OCI-LY7 (cell line): Measurements from ENCODE around the gene PRF1. TPM values are rescaled to one million over a fixed set of nuclear protein-coding genes. Genes with fewer than 3 reads are reported as not detected.

ENCODE experiments used
- BruUV-seq: library from RNA; stranded (reverse); fragments of 400-500 nt; replicated peaks from 2 replicates; lab custom pipeline; 2021; lab: Mats Ljungman, UMichigan
- CTCF ChIA-PET: fragments of 300-600 bp; sonication (Branson Sonifier 250); formaldehyde crosslinking; loops from one replicate; lab custom pipeline; 2022; ENCODE audit warnings: antibody characterized with exemption; ENCODE audit not compliant: unreplicated experiment; lab: Charles Lee
- POLR2A ChIA-PET: fragments of 300-600 bp; sonication (Branson Sonifier 250); formaldehyde crosslinking; loops from one replicate; lab custom pipeline; 2022; ENCODE audit warnings: antibody characterized with exemption; lab: Charles Lee
- DNase-seq: peaks from one replicate; pipeline ENCODE4 v3.0.0-alpha.2; 2015; ENCODE audit warnings: low spot score
- H2AFZ ChIP-seq: fragments of 200-600 bp; sonication (generic), shearing (Covaris generic); 2 replicates; pipeline ENCODE4 v1.6.1; 2014; ENCODE audit warnings: mild to moderate bottlenecking, antibody characterized with exemption, low read length, moderate library complexity
- H3K27ac ChIP-seq: fragments of 200-600 bp; sonication (generic); 2 replicates; pipeline ENCODE4 v1.5.1; 2014; ENCODE audit warnings: mixed run types, low read depth, mild to moderate bottlenecking, moderate library complexity, low read length, inconsistent platforms; ENCODE audit not compliant: poor library complexity, severe bottlenecking
- H3K36me3 ChIP-seq: fragments of 200-600 bp; sonication (generic); 2 replicates; pipeline ENCODE4 v1.6.1; 2014; ENCODE audit warnings: mild to moderate bottlenecking, antibody characterized with exemption, low read length, moderate library complexity, mixed read lengths; ENCODE audit not compliant: insufficient read depth
- H3K4me1 ChIP-seq: fragments of 200-600 bp; sonication (generic); 2 replicates; pipeline ENCODE4 v1.5.1; 2014; ENCODE audit warnings: mild to moderate bottlenecking, low read length; ENCODE audit not compliant: insufficient read depth, poor library complexity, severe bottlenecking
- H3K4me2 ChIP-seq: fragments of 200-600 bp; sonication (generic); 2 replicates; pipeline ENCODE4 v1.6.1; 2014; ENCODE audit warnings: mild to moderate bottlenecking, low read length
- H3K4me3 ChIP-seq: fragments of 200-600 bp; sonication (generic); 2 replicates; pipeline ENCODE4 v1.5.1; 2014; ENCODE audit warnings: mild to moderate bottlenecking, low read depth, low read length; ENCODE audit not compliant: poor library complexity, severe bottlenecking
- H3K79me2 ChIP-seq: fragments of 200-600 bp; sonication (generic); 2 replicates; pipeline ENCODE4 v1.6.1; 2016; ENCODE audit warnings: low read depth, mild to moderate bottlenecking, low read length, moderate library complexity, mixed read lengths; ENCODE audit not compliant: insufficient read depth
- H3K9me2 ChIP-seq: fragments of 200-600 bp; sonication (generic); 2 replicates; pipeline ENCODE4 v1.6.1; 2016; ENCODE audit warnings: mild to moderate bottlenecking, low read length, mixed read lengths; ENCODE audit not compliant: insufficient read depth
- H3K9me3 ChIP-seq: fragments of 200-600 bp; sonication (generic); 2 replicates; pipeline ENCODE4 v1.6.1; 2014; ENCODE audit warnings: mild to moderate bottlenecking, mixed run types, low read length, mixed read lengths
- H4K20me1 ChIP-seq: fragments of 200-600 bp; sonication (generic); 2 replicates; pipeline ENCODE4 v1.6.1; 2014; ENCODE audit warnings: mild to moderate bottlenecking, antibody characterized with exemption, low read length, moderate library complexity, mixed read lengths; ENCODE audit not compliant: insufficient read depth
- CTCF ChIP-seq: fragments of 200-600 bp; sonication (generic); conservative IDR thresholded peaks from 2 replicates; pipeline ENCODE4 v1.5.1; 2014; ENCODE audit warnings: mild to moderate bottlenecking, antibody characterized with exemption, low read length, moderate library complexity, mixed read lengths
- EZH2phosphoT487 ChIP-seq: fragments of 200-600 bp; sonication (generic); IDR thresholded peaks from 2 replicates; pipeline ENCODE4 v1.6.1; 2018; ENCODE audit warnings: low read depth, borderline replicate concordance, mild to moderate bottlenecking, mixed run types, antibody characterized with exemption, low read length, moderate library complexity, mixed read lengths
- intact Hi-C: fragments of 100-400 bp; cut with micrococcal nuclease; formaldehyde crosslinking; loops from one replicate; pipeline ENCODE4 v1.10.0; 2022; ENCODE audit not compliant: unreplicated experiment
- total RNA-seq, 2 experiments: library from RNA; depleted of rRNA in 1 of 2; stranded (reverse); fragments of >200 nt in 1 of 2; shearing (Covaris generic) in 1 of 2; gene quantifications; 2 replicates each; pipeline ENCODE4 v1.2.3, GENCODE V29; 2014 to 2022

Gene PRF1
- total RNA-seq, 2 experiments from 2014 or later, result 5.8 to 7.0 TPM

DNA sequence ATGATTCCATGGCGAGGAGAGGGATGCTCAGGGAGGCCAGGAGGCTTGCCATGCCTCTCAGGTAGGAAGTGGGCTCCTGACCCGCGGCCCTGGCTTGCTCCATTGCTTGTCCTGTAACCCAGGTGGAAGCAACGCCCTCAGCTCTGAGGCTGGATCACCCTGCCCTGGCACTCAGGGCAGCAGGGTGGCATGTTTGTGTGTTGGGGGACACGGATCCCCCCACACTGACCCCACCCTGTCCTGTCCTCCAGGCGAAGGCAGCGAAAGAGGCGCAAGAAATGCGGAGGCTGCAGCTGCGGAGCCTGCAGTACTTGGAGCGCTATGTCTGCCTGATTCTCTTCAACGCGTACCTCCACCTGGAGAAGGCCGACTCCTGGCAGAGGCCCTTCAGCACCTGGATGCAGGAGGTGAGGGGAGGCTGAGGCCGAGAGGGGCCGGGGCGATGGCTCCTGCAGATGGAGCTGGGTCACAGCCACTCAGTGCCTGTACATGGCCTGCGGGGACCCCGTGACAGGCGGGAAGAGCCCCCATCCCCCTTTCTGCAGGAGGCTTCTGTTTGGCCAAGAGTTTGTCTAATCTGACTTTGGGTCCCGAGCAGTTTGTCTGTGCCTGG lies 38.3 kb downstream of the PRF1 start:
- no TSS peak for BruUV-seq
- TF ChIP-seq EZH2phosphoT487 (no peak), CTCF (no peak)
- DNase-seq, result no peak
- H4K20me1 ChIP-seq, result no peaks in the 10 kb centered on the region
- H3K4me3 ChIP-seq, result no peak overlapping the region
- H2AFZ ChIP-seq, result no peak overlapping the region
- no peak overlapping the region for H3K27ac ChIP-seq
- H3K79me2 ChIP-seq, result no peaks in the 10 kb centered on the region
- H3K36me3 ChIP-seq, result peaks cover 45% of the 10 kb centered on the region; the same call in 1 of the 2 replicates
- H3K4me1 ChIP-seq, result peaks cover 46% of the 10 kb centered on the region
- no peaks in the 10 kb centered on the region for H3K9me3 ChIP-seq
- H3K4me2 ChIP-seq, result no peak overlapping the region
- intact Hi-C loops, result no loop called here
- ChIA-PET POLR2A (interaction anchor here (1.4 kb wide), 1 partner anchor 12 kb away, joined by 4 read pairs; no protein-coding TSS in a partner anchor), CTCF (no interaction called here)
- no peaks in the 10 kb centered on the region for H3K9me2 ChIP-seq

DNA sequence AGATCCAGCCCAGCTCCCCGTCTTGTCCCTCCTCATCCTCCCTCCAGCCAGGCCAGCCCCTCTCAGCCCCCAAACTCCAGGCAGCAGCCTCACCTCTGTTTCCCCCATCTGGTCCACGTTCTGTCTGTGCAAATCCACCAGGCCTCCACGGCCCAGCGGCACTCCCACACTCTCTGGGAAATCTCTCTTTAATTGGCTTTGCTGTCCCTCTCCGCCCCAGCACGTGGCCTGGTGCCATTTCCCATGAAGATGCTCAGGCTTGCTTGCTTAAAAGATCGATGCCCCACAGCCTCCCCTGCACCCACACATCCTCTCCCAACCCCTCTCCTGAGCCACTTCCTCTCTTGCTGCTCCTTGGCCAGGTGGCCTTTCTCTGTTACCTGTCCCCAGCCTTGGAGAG lies 39.3 kb downstream of the PRF1 start:
- Histone ChIP-seq H3K79me2 (no peaks in the 10 kb centered on the region), H3K4me2 (no peak overlapping the region), H3K4me1 (peaks cover 56% of the 10 kb centered on the region), H3K9me3 (no peaks in the 10 kb centered on the region), H3K27ac (no peak overlapping the region), H3K9me2 (no peaks in the 10 kb centered on the region), H2AFZ (no peak overlapping the region), H3K4me3 (no peak overlapping the region), H3K36me3 (peaks cover 42% of the 10 kb centered on the region; the same call in 1 of the 2 replicates), H4K20me1 (no peaks in the 10 kb centered on the region)
- POLR2A ChIA-PET, result interaction anchor here (1.4 kb wide), 1 partner anchor 13 kb away, joined by 4 read pairs; no protein-coding TSS in a partner anchor
- DNase-seq, result no peak
- CTCF ChIA-PET, result no interaction called here
- intact Hi-C loops, result no loop called here
- BruUV-seq, result no TSS peak
- no peak for TF ChIP-seq CTCF
- no peak for TF ChIP-seq EZH2phosphoT487
